Activated T-cell treated with anti-CD3 and anti-CD28 coated beads, Interleukin-2, amount 50 U/mL, for 24 hours (primary cell): ENCODE measurements around the gene TMTC4.

ENCODE experiments used
- DNase-seq: peaks from one replicate; pipeline ENCODE4 v3.0.0-alpha.2; 2020
- H3K27ac Mint-ChIP-seq: 2 replicates; pipeline ENCODE4 v1.8.0; 2020; ENCODE audit warnings: mild to moderate bottlenecking, mixed read lengths
- H3K27me3 Mint-ChIP-seq: 2 replicates; pipeline ENCODE4 v1.8.0; 2020; ENCODE audit warnings: mixed read lengths
- H3K36me3 Mint-ChIP-seq: 2 replicates; pipeline ENCODE4 v1.8.0; 2020; ENCODE audit warnings: low read depth, mixed read lengths
- H3K4me1 Mint-ChIP-seq: 2 replicates; pipeline ENCODE4 v1.8.0; 2020; ENCODE audit warnings: low read depth, mixed read lengths
- H3K4me3 Mint-ChIP-seq: 2 replicates; pipeline ENCODE4 v1.8.0; 2020; ENCODE audit warnings: mild to moderate bottlenecking, moderate library complexity, mixed read lengths
- H3K9me3 Mint-ChIP-seq: 2 replicates; pipeline ENCODE4 v1.8.0; 2020; ENCODE audit warnings: mixed read lengths

Gene TMTC4

DNA sequence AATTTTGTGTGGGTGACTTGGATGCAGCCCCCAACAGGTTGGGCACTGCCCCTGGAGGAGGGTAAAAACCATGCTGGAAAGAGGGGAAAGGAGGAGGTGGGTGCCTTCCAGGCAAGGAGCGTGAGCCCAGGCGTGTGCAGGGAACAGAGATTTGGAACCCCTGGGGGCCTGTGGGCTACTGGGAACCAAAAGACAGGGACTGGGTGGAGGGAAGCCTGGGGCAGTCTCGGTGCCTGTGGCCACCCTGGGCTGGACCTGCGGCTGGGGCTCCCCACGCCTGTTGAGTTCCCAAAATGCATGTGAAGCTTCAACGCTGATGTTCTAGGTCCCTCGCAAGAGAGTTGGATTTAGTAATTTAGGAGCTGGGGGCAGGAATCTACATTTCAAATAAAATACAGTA lies 110.8 kb downstream of the TMTC4 start:
- Mint-ChIP-seq H3K27me3 (no peaks in the 10 kb centered on the region), H3K27ac (no peak overlapping the region), H3K4me3 (no peak overlapping the region), H3K36me3 (no peaks in the 10 kb centered on the region), H3K4me1 (peaks cover 3% of the 10 kb centered on the region), H3K9me3 (no peaks in the 10 kb centered on the region)
- no peak for DNase-seq

- no peaks in the 10 kb centered on the region for H3K36me3 Mint-ChIP-seq
These were observed 112.9 kb downstream of the TMTC4 start for GRCh38 chr13:100561599-100562204.

DNA sequence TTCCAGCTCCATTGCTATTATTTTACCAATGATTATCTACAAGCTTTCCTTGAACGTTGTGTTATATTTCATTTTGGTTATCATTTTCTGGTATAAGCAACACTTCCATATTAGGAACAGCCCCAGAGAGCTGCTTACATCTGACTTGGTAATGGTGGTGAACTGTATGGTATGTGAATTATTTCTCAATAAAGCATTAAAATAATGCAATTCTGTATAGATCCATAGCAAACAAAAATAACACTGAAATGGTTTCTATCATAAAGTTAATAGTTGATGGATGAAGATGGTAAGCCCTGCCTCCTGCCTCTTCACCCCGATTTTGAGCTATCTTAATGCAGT lies 113.5 kb downstream of the TMTC4 start:
- Mint-ChIP-seq H3K4me1 (peaks cover 3% of the 10 kb centered on the region), H3K4me3 (no peak overlapping the region), H3K9me3 (no peaks in the 10 kb centered on the region), H3K36me3 (no peaks in the 10 kb centered on the region), H3K27me3 (no peaks in the 10 kb centered on the region), H3K27ac (no peak overlapping the region)
- no peak for DNase-seq

More at GRCh38 chr13:100561599-100562204, 112.9 kb downstream of the TMTC4 start:
- H3K9me3 Mint-ChIP-seq, result no peaks in the 10 kb centered on the region
- no peak for DNase-seq
- no peak overlapping the region for H3K4me3 Mint-ChIP-seq
- H3K4me1 Mint-ChIP-seq, result peaks cover 3% of the 10 kb centered on the region
- no peaks in the 10 kb centered on the region for H3K27me3 Mint-ChIP-seq
- no peak overlapping the region for H3K27ac Mint-ChIP-seq

GRCh38 chr13:100560498-100561157 lies 114.0 kb downstream of the TMTC4 start:
- no peak for DNase-seq
- Mint-ChIP-seq H3K4me1 (peaks cover 2% of the 10 kb centered on the region), H3K36me3 (no peaks in the 10 kb centered on the region), H3K27me3 (no peaks in the 10 kb centered on the region), H3K4me3 (no peak overlapping the region), H3K27ac (no peak overlapping the region), H3K9me3 (no peaks in the 10 kb centered on the region)

- no peak overlapping the region for H3K27ac Mint-ChIP-seq
- no peaks in the 10 kb centered on the region for H3K36me3 Mint-ChIP-seq
- no peaks in the 10 kb centered on the region for H3K9me3 Mint-ChIP-seq
- no peak for DNase-seq
- H3K4me1 Mint-ChIP-seq, result no peaks in the 10 kb centered on the region
- H3K4me3 Mint-ChIP-seq, result no peak overlapping the region
- no peaks in the 10 kb centered on the region for H3K27me3 Mint-ChIP-seq
These were observed 114.7 kb downstream of the TMTC4 start for GRCh38 chr13:100559886-100560285.
